NB4 (cell line): ENCODE measurements around the gene PTGES3.

Experiments used
- POLR2A ChIP-seq: IDR thresholded peaks from 2 replicates; pipeline ENCODE4 v1.6.1; 2011; ENCODE audit warnings: mild to moderate bottlenecking; ENCODE audit not compliant: insufficient read length; ENCODE audit errors: extremely low read depth
- TF ChIP-seq, protein P1 (sequence below): IDR thresholded peaks from one replicate; pipeline ENCODE4 v1.5.1; 2012; ENCODE audit warnings: low read depth, low read length
- TF ChIP-seq, protein P2 (sequence below): IDR thresholded peaks from 2 replicates; pipeline ENCODE4 v1.6.1; 2011; ENCODE audit warnings: low read depth, low read length

DNA sequence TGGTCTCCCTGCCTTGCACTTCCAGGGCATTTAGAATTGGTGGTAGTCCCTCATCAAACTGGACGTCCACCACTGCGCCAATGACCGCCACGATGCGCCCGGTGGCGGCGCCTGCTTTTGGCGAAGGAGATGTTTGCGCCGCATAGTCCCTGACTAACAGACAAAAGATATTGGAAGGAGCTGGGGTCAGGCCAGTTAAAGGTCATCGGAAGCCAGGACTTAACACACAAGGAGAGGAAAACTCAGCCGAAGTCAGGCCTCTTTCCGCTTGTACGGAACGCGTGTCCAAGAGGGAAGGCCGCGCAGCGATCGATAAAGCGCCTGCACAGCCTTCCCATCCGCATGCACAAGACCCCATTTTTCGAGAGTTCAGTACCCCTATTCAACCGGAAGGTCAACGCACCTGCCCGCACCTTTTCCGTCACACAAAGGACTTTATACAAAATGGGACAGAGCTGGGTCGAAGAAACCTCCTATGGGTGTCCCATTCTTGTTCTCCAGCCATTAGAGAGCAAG is 42.8 kb downstream of the PTGES3 start:
- TF ChIP-seq, protein P1, sequence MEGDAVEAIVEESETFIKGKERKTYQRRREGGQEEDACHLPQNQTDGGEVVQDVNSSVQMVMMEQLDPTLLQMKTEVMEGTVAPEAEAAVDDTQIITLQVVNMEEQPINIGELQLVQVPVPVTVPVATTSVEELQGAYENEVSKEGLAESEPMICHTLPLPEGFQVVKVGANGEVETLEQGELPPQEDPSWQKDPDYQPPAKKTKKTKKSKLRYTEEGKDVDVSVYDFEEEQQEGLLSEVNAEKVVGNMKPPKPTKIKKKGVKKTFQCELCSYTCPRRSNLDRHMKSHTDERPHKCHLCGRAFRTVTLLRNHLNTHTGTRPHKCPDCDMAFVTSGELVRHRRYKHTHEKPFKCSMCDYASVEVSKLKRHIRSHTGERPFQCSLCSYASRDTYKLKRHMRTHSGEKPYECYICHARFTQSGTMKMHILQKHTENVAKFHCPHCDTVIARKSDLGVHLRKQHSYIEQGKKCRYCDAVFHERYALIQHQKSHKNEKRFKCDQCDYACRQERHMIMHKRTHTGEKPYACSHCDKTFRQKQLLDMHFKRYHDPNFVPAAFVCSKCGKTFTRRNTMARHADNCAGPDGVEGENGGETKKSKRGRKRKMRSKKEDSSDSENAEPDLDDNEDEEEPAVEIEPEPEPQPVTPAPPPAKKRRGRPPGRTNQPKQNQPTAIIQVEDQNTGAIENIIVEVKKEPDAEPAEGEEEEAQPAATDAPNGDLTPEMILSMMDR, result no peak
- TF ChIP-seq POLR2A, result no peak
- TF ChIP-seq, protein P2, sequence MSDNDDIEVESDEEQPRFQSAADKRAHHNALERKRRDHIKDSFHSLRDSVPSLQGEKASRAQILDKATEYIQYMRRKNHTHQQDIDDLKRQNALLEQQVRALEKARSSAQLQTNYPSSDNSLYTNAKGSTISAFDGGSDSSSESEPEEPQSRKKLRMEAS, result no peak
